Prostate gland (tissue), 2 donors: ENCODE data around the gene CNN3.

Source experiments
- POLR2A ChIP-seq: fragments of 450-650 bp; IDR thresholded peaks from one replicate; pipeline ENCODE4 v1.6.1; 2016; ENCODE audit warnings: antibody characterized with exemption, mild to moderate bottlenecking
- POLR2AphosphoS5 ChIP-seq: sonication (generic); formaldehyde crosslinking; IDR thresholded peaks from one replicate; pipeline ENCODE4 v1.6.1; 2017; ENCODE audit warnings: antibody characterized with exemption
- TF ChIP-seq, protein P1 (sequence below), 4 experiments: fragments of 200-600 bp in 2 of 4; fragments of 450-650 bp in 2 of 4; sonication (generic) in 2 of 4; IDR thresholded peaks; 1 replicate in 3 of 4; 2 replicates in 1 of 4; pipeline ENCODE4 v1.5.1; 2016 to 2019; ENCODE audit warnings: antibody characterized with exemption in 4 of 4, mild to moderate bottlenecking in 2 of 4, moderate library complexity in 2 of 4

DNA sequence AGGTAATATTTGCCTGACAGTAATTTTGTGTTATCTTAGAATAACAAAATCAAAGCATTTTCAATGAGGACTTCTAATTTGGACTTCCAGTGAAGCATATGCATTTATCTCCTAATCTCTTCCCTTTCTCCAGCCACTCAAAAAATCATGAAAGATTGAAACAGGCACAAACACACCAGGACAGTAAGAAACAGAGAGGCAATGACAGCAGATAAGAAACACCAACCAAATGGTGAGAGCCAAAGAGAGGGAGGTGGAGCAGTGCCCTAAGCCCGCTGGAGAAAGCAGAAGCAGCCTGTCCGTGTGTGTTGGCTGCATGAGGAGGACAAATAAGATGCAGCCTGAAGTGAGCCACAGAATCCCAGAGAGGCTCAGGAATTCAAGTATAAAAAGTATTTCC lies 67.7 kb downstream of the CNN3 start:
- no peak for TF ChIP-seq POLR2AphosphoS5
- TF ChIP-seq POLR2A, result no peak
- TF ChIP-seq, protein P1, sequence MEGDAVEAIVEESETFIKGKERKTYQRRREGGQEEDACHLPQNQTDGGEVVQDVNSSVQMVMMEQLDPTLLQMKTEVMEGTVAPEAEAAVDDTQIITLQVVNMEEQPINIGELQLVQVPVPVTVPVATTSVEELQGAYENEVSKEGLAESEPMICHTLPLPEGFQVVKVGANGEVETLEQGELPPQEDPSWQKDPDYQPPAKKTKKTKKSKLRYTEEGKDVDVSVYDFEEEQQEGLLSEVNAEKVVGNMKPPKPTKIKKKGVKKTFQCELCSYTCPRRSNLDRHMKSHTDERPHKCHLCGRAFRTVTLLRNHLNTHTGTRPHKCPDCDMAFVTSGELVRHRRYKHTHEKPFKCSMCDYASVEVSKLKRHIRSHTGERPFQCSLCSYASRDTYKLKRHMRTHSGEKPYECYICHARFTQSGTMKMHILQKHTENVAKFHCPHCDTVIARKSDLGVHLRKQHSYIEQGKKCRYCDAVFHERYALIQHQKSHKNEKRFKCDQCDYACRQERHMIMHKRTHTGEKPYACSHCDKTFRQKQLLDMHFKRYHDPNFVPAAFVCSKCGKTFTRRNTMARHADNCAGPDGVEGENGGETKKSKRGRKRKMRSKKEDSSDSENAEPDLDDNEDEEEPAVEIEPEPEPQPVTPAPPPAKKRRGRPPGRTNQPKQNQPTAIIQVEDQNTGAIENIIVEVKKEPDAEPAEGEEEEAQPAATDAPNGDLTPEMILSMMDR (IDR thresholded peaks at IDR 0.05), result no peak
